OCI-LY3 (cell line): ENCODE data around the gene GRIK1.

Experiments
- EZH2phosphoT487 ChIP-seq: fragments of 200-600 bp; shearing (Covaris generic); IDR thresholded peaks from 2 replicates; pipeline ENCODE4 v1.6.1; 2018; ENCODE audit warnings: antibody characterized with exemption, mixed run types, low read depth
- TF ChIP-seq, protein P1 (sequence below): fragments of 200-600, 300-600 bp; sonication (generic); IDR thresholded peaks from 2 replicates; pipeline ENCODE4 v1.5.1; 2014; ENCODE audit warnings: antibody characterized with exemption, low read length, low read depth

DNA sequence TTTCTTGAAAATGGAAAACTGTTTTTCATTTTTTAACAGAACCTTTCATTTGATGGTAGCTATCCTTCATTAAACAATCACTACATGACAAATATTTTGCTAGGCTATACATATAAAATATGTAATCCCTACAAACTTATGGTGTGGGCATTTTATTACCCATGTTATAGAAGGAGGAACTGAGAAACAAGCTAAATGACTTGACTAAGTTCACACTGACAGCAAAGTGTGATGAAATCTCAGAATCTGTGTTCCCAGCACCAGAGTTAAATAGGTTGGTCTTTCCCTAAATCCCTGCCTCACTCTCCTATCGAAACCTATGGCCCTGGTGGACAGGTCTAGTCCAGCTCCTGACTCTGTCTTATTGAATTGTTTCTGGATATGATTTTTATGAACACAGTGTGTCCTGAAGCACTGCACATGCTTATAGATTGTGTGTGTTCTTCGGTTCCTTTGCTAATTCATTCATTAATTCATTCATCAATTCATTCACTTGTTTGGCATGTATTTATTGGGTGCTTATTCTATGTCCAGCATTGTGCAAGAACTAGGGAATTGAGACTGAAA is 301.0 kb downstream of the GRIK1 start:
- no peak for TF ChIP-seq EZH2phosphoT487
- TF ChIP-seq, protein P1, sequence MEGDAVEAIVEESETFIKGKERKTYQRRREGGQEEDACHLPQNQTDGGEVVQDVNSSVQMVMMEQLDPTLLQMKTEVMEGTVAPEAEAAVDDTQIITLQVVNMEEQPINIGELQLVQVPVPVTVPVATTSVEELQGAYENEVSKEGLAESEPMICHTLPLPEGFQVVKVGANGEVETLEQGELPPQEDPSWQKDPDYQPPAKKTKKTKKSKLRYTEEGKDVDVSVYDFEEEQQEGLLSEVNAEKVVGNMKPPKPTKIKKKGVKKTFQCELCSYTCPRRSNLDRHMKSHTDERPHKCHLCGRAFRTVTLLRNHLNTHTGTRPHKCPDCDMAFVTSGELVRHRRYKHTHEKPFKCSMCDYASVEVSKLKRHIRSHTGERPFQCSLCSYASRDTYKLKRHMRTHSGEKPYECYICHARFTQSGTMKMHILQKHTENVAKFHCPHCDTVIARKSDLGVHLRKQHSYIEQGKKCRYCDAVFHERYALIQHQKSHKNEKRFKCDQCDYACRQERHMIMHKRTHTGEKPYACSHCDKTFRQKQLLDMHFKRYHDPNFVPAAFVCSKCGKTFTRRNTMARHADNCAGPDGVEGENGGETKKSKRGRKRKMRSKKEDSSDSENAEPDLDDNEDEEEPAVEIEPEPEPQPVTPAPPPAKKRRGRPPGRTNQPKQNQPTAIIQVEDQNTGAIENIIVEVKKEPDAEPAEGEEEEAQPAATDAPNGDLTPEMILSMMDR, result no peak
